Prostate gland (tissue), 2 donors: ENCODE results near the gene DOCK7. TPM values are rescaled to one million over a fixed set of nuclear protein-coding genes. Genes with fewer than 3 reads are reported as not detected.

Experiments
- DNase-seq: peaks from one replicate; pipeline ENCODE4 v3.0.0-alpha.2; 2019; ENCODE audit warnings: low spot score
- H3K27ac ChIP-seq, 2 donors: fragments of 200-600 bp; sonication (generic); 2 replicates each; pipeline ENCODE4 v1.5.1; 2017 to 2019
- H3K27me3 ChIP-seq: fragments of 200-600 bp; sonication (generic); replicated peaks from 2 replicates; pipeline ENCODE4 v1.5.1; 2019; ENCODE audit not compliant: insufficient read depth
- H3K36me3 ChIP-seq, 2 donors: fragments of 200-600 bp; sonication (generic); 1 replicate in 1 of 2; 2 replicates in 1 of 2; pipeline versions ENCODE4 v1.5.1 to v1.8.1; 2017 to 2019
- H3K4me1 ChIP-seq: fragments of 200-600 bp; sonication (generic); replicated peaks from 2 replicates; pipeline ENCODE4 v1.5.1; 2019
- H3K4me3 ChIP-seq, 2 donors: fragments of 200-600 bp; sonication (generic); 2 replicates each; pipeline ENCODE4 v1.5.1; 2017 to 2019
- H3K9me3 ChIP-seq: fragments of 200-600 bp; sonication (generic); 2 replicates; pipeline ENCODE4 v1.5.1; 2017
- CTCF ChIP-seq, 4 experiments: fragments of 200-600 bp in 2 of 4; fragments of 450-650 bp in 2 of 4; sonication (generic) in 2 of 4; IDR thresholded peaks; 1 replicate in 3 of 4; 2 replicates in 1 of 4; pipeline ENCODE4 v1.5.1; 2016 to 2019; ENCODE audit warnings: antibody characterized with exemption in 4 of 4, mild to moderate bottlenecking in 2 of 4, moderate library complexity in 2 of 4
- POLR2A ChIP-seq: fragments of 450-650 bp; IDR thresholded peaks from one replicate; pipeline ENCODE4 v1.6.1; 2016; ENCODE audit warnings: antibody characterized with exemption, mild to moderate bottlenecking
- POLR2AphosphoS5 ChIP-seq: sonication (generic); formaldehyde crosslinking; IDR thresholded peaks from one replicate; pipeline ENCODE4 v1.6.1; 2017; ENCODE audit warnings: antibody characterized with exemption
- WGBS: methylation state at CpG from one replicate; pipeline ENCODE4 v1.1.5; 2018; 5-methylcytosine and 5-hydroxymethylcytosine counted together
- intact Hi-C: fragments of 100-400 bp; cut with DNase I; formaldehyde crosslinking; loops from one replicate; pipeline ENCODE4 v1.14.2; 2022
- total RNA-seq, 2 donors: library from RNA; depleted of rRNA; stranded (reverse); fragments of >200 nt; gene quantifications; one replicate each; pipeline ENCODE4 v1.1.0, GENCODE V29; 2016

DOCK7 gene
- total RNA-seq, 2 donors from 2014 or later = 43.4 to 56.4 TPM

GRCh38 chr1:62726011-62726442, 37.8 kb upstream of the DOCK7 start:
- no peak overlapping the region for H3K4me3 ChIP-seq
- H3K9me3 ChIP-seq = no peaks in the 10 kb centered on the region
- intact Hi-C loops = no loop called here
- no peaks in the 10 kb centered on the region for H3K27me3 ChIP-seq
- no peaks in the 10 kb centered on the region for H3K4me1 ChIP-seq
- no peak overlapping the region for H3K27ac ChIP-seq
- 13% methylated on average over 2 of the region's 2 CpGs for WGBS
- no peak for TF ChIP-seq POLR2AphosphoS5
- no peak for TF ChIP-seq POLR2A
- no peak for TF ChIP-seq CTCF (IDR thresholded peaks at IDR 0.05)
- H3K36me3 ChIP-seq = no peaks in the 10 kb centered on the region
- no peak for DNase-seq

- Histone ChIP-seq H3K4me1 (no peaks in the 10 kb centered on the region), H3K27me3 (no peaks in the 10 kb centered on the region), H3K4me3 (no peak overlapping the region), H3K27ac (no peak overlapping the region), H3K36me3 (no peaks in the 10 kb centered on the region), H3K9me3 (no peaks in the 10 kb centered on the region)
- DNase-seq = no peak
- intact Hi-C loops = no loop called here
- no peak for TF ChIP-seq CTCF (IDR thresholded peaks at IDR 0.05)
- no peak for TF ChIP-seq POLR2A
- TF ChIP-seq POLR2AphosphoS5 = no peak
- 10% methylated on average over 1 of the region's 1 CpG for WGBS
Observed at GRCh38 chr1:62725255-62725654, 37.1 kb upstream of the DOCK7 start.

- no peaks in the 10 kb centered on the region for H3K9me3 ChIP-seq
- intact Hi-C loops = no loop called here
- TF ChIP-seq POLR2AphosphoS5 (no peak), CTCF (IDR thresholded peaks at IDR 0.05) (no peak), POLR2A (no peak)
- no peaks in the 10 kb centered on the region for H3K4me1 ChIP-seq
- H3K4me3 ChIP-seq = no peak overlapping the region
- H3K27me3 ChIP-seq = no peaks in the 10 kb centered on the region
- no peaks in the 10 kb centered on the region for H3K36me3 ChIP-seq
- WGBS = 89% methylated on average over 3 of the region's 3 CpGs
- no peak for DNase-seq
- H3K27ac ChIP-seq = no peak overlapping the region
Observed at GRCh38 chr1:62724430-62724829, 36.2 kb upstream of the DOCK7 start.

GRCh38 chr1:62723883-62724282, 35.7 kb upstream of the DOCK7 start:
- WGBS = 87% methylated on average over 2 of the region's 2 CpGs
- no peak overlapping the region for H3K4me3 ChIP-seq
- DNase-seq = no peak
- H3K4me1 ChIP-seq = no peaks in the 10 kb centered on the region
- no peaks in the 10 kb centered on the region for H3K36me3 ChIP-seq
- no peaks in the 10 kb centered on the region for H3K27me3 ChIP-seq
- intact Hi-C loops = no loop called here
- H3K9me3 ChIP-seq = no peaks in the 10 kb centered on the region
- H3K27ac ChIP-seq = no peak overlapping the region
- TF ChIP-seq POLR2AphosphoS5 = no peak
- no peak for TF ChIP-seq POLR2A
- no peak for TF ChIP-seq CTCF (IDR thresholded peaks at IDR 0.05)

GRCh38 chr1:62722796-62723195, 34.6 kb upstream of the DOCK7 start:
- no peaks in the 10 kb centered on the region for H3K9me3 ChIP-seq

More at GRCh38 chr1:62722796-62723195, 34.6 kb upstream of the DOCK7 start:
- Histone ChIP-seq H3K36me3 (no peaks in the 10 kb centered on the region), H3K4me3 (no peak overlapping the region), H3K4me1 (no peaks in the 10 kb centered on the region), H3K27me3 (no peaks in the 10 kb centered on the region), H3K27ac (no peak overlapping the region)
- DNase-seq = no peak
- no peak for TF ChIP-seq POLR2A
- no peak for TF ChIP-seq POLR2AphosphoS5
- no peak for TF ChIP-seq CTCF (IDR thresholded peaks at IDR 0.05)
- intact Hi-C loops = no loop called here
